NCI-H748 treated with DMSO at 0.1 percent for 48 hours (cell line): Measurements from ENCODE around the gene NISCH.
"Not testable (repeated sequence)": the region's sequence is repeated elsewhere in the genome, so short reads cannot be mapped to it uniquely, and the experiment has no call there.

Experiments
- DNase-seq: peaks from one replicate; lab custom pipeline; 2025; lab: John Stamatoyannopoulos, UW

Gene NISCH

DNA sequence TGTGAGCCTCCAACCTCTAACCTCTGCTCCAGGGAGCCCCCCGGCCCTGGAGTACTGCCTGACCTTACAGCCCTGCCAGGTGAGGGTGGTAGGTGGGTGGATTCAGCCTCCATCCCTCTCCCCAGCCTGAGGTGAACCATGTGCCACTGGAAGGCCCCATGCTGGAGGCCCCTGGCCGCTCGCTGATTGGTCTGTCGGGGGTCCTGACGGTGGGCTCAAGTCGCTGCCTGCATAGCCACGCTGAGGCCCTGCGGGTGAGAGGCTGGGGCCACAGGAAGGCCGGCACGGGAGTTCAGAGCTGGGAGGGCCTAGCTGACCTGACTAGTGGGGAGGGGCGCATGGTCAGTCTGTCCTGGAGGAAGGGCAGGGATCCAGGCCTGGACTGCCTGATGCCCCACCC is 59.2 kb downstream of the NISCH start:
- DNase-seq = no peak

DNA sequence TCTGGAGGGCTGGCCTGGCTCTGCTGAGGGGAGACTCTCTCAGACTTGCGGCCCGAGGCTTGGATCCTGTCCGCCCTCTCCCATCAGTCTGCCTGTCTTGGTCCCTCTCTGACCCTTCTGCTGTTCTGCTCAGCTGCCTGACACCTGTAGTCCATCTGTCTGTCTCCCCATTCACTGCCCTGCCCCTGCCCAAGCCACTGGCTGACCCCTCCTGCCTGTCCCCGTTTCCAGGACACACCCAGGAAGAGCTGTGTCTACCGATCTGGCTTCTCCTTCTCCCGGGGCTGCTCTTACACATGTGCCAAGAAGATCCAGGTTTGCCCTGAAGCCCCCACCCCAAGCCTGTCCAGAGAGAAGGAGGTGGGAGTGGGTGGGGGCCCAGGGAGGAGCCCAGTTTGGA is 59.8 kb downstream of the NISCH start:
- no peak for DNase-seq

DNA sequence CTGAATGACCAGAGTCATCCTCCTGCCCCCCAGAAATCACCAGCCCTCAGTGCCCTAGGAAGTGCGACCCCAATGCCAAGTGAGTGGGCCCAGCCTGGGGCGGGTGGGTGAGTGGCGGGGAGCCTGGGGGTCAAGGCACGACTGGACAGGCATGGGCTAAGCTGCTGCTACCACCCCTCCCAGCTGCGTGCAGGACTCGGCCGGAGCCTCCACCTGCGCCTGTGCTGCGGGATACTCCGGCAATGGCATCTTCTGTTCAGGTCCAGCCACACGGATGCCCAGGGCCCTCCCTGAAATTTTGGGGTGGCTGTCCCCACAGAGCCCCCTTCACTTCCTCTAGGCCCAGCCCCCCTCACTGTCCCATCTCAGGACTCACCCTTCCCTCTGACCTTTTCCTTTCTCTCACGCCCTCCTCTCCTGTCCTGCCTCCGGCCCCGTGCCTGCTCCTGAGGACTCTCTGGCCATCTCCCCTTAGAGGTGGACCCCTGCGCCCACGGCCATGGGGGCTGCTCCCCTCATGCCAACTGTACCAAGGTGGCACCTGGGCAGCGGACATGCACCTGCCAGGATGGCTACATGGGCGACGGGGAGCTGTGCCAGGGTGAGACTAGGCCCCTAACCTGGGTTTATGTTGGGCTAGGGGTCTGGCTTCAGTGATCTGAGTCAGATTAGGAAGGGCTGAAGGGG is 61.2 kb downstream of the NISCH start:
- no peak for DNase-seq

DNA sequence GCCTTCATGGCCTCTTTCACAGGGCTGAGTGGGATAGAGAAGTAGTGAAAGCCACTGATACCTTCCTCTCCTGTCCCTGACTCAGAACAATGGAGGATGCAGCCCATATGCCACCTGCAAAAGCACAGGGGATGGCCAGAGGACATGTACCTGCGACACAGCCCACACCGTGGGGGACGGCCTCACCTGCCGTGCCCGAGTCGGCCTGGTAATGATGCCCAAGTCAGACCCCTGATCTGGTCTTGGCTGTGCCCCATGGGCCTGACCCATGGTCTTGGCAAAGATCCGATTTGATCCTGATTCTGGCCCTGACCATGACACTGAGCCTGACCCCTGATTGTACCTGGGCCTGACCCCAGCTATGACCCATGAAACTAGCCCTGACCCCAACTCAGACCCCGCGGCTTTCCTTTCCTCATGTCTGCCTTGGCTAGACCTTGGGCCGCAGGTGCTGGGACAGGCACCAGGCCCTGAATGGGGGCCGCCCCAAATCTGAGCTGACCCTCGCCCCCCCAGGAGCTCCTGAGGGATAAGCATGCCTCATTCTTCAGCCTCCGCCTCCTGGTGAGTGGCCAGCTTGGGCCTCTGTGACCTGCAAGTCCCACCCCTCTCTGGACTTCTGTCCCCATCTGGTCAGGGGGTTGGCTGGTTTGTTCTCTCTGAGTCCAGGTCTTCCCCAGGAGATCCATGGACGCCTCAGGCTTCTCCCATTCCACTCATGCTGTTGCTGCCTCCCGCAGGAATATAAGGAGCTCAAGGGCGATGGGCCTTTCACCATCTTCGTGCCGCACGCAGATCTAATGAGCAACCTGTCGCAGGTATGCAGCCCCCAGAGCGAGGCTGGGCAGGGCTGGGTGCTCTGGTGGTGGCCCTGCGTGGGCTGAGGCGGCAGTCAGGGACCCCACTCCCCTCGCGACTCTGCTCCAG is 62.7 kb downstream of the NISCH start:
- DNase-seq = no peak

DNA sequence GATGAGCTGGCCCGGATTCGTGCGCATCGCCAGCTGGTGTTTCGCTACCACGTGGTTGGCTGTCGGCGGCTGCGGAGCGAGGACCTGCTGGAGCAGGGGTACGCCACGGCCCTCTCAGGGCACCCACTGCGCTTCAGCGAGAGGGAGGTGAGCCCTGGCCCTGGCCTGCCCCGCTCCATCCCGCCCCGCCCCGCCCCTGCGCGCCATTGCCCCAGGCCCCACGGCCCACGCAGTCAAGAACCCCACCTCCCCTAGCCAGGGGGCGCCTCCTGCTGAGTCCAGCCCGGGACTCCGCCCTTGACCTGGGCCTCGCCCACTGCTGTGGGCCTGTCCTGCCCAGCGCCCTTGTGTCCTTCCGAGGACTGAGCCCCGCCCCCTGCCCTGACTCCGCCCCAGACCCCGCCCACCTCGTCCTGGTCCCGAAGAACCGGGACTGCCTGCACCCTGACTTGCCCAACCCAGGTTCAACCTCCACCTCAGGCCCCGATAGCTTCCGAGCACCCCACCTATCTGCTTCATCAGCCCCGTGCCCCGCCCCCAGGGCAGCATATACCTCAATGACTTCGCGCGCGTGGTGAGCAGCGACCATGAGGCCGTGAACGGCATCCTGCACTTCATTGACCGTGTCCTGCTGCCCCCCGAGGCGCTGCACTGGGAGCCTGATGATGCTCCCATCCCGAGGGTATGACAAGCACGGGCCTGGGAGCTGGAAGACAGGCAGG is 63.5 kb downstream of the NISCH start:
- DNase-seq = no peak

DNA sequence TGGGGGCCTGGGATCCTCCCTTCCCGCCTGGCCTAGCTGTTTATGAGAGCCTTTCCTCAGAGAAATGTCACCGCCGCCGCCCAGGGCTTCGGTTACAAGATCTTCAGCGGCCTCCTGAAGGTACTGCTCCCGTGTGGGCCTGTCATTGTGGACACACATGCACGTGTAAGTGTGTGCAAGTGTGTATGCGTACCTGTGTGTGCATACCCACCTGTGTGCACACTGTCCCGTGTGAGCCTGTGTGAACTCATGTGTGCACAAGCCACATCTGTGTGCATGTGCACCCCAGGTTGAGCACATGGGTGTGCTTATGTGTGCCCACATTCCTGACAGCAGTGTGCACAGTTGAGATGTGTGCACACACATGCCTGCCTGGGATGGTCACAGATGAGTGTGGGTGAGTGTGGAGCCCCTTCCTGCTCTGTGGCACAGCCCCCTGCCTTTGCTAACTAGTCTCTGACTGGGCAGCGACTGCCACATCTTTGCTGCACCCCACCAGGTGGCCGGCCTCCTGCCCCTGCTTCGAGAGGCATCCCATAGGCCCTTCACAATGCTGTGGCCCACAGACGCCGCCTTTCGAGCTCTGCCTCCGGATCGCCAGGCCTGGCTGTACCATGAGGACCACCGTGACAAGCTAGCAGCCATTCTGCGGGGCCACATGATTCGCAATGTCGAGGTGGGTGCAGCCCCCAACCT is 64.2 kb downstream of the NISCH start:
- DNase-seq = no peak

DNA sequence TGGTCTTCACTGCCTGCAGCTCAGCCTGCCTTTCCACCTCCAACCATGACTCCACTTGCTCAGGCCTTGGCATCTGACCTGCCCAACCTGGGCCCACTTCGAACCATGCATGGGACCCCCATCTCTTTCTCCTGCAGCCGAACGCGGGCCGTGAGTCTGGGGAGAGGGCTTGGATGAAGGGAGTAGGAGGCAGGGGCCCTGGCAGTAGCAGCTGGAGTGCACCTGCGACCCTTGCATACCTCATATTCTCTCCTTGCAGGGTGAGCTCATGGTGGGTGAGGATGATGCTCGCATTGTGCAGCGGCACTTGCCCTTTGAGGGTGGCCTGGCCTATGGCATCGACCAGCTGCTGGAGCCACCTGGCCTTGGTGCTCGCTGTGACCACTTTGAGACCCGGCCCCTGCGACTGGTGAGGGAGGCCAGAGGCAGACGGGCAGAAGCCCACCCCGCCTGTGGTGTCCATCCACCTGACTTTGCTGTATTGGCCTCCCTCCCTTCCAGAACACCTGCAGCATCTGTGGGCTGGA is 64.8 kb downstream of the NISCH start:
- DNase-seq = no peak

DNA sequence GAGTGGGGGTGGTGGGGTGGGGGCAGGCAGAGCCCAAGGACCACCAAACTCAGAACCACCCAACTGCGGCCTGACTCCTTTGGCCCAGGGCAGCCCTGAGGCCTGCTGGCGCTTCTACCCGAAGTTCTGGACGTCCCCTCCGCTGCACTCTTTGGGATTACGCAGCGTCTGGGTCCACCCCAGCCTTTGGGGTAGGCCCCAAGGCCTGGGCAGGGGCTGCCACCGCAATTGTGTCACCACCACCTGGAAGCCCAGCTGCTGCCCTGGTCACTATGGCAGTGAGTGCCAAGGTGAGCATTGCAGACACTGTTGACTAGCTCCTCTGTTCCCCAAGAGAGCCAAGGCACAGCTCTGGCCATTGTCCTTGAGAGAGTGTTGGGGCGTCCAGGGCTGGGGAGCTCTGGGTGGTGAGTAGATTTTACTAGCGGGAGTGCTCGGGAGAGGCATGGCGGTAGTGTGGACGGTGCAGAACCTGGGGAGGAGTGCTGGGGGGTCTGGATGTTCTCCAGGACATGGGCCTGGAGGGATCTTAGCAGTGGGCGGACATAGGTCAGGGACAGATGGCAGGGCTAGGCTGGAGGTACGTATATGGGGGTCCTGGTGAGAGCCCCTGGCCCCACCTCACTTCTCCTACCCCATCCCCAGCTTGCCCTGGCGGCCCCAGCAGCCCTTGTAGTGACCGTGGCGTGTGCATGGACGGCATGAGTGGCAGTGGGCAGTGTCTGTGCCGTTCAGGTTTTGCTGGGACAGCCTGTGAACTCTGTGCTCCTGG is 65.5 kb downstream of the NISCH start:
- DNase-seq = no peak

DNA sequence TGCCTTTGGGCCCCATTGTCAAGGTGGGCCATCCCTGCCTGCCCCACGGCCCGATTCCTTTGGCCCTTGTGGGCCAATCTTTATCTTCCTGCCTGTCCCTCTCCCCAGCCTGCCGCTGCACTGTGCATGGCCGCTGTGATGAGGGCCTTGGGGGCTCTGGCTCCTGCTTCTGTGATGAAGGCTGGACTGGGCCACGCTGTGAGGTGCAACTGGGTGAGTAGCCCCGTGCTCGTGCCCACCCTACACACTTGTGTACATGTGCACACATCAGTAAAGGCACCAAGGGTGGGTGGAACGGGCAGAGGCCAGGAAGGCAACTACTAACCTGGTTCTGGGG is 66.1 kb downstream of the NISCH start:
- DNase-seq = no peak

DNA sequence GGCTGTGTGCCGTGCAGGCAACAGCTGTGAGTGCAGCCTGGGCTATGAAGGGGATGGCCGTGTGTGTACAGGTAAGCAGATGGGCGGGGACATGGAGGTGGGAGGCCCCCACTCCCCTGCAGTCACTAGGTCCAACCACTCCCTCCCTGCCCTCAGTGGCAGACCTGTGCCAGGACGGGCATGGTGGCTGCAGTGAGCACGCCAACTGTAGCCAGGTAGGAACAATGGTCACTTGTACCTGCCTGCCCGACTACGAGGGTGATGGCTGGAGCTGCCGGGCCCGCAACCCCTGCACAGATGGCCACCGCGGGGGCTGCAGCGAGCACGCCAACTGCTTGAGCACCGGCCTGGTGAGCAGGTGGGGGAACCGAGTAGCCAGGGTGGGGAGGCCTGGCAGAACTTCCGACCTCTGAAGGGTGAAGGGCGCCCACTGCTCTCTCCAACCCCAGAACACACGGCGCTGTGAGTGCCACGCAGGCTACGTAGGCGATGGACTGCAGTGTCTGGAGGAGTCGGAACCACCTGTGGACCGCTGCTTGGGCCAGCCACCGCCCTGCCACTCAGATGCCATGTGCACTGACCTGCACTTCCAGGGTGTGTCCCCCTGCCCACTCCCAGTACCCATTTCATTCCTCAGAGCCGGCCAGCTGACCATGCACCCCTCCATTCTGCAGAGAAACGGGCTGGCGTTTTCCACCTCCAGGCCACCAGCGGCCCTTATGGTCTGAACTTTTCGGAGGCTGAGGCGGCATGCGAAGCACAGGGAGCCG is 66.7 kb downstream of the NISCH start:
- DNase-seq = no peak

DNA sequence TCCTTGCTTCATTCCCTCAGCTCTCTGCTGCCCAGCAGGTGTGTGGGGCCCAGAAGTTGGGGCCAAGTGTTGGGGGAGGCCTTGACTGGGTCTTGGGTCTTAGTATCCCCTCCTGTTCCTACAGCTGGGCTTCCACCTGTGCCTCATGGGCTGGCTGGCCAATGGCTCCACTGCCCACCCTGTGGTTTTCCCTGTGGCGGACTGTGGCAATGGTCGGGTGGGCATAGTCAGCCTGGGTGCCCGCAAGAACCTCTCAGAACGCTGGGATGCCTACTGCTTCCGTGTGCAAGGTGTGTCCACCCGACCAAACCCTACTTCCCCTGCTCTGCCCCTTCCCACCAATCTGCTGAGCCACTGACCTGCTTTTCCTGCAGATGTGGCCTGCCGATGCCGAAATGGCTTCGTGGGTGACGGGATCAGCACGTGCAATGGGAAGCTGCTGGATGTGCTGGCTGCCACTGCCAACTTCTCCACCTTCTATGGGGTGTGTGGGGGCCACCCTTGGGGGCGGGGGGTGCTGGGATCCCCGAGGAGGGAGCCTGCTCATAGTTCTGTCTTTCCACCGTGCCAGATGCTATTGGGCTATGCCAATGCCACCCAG is 67.3 kb downstream of the NISCH start:
- no peak for DNase-seq

DNA sequence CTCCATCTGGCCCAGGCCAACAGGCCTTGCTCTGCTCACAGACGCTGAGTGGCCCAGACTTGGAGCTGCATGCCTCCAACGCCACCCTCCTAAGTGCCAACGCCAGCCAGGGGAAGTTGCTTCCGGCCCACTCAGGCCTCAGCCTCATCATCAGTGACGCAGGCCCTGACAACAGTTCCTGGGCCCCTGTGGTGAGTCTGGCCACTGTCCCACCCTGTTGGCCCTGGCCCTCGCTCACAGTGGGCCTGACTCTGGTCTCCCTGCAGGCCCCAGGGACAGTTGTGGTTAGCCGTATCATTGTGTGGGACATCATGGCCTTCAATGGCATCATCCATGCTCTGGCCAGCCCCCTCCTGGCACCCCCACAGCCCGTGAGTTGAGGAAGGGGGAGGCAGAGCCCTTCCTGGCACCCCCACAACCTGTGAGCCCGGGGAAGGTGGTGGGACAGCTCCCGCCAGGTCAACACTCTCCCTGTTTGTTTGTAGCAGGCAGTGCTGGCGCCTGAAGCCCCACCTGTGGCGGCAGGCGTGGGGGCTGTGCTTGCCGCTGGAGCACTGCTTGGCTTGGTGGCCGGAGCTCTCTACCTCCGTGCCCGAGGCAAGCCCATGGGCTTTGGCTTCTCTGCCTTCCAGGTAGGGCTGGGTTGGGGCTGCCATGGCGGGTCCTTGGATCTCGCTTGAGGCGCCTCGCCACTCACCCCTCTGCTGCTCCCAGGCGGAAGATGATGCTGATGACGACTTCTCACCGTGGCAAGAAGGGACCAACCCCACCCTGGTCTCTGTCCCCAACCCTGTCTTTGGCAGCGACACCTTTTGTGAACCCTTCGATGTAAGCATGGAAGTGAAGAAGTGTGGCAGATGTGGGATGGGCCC is 68.2 kb downstream of the NISCH start:
- DNase-seq = no peak

DNA sequence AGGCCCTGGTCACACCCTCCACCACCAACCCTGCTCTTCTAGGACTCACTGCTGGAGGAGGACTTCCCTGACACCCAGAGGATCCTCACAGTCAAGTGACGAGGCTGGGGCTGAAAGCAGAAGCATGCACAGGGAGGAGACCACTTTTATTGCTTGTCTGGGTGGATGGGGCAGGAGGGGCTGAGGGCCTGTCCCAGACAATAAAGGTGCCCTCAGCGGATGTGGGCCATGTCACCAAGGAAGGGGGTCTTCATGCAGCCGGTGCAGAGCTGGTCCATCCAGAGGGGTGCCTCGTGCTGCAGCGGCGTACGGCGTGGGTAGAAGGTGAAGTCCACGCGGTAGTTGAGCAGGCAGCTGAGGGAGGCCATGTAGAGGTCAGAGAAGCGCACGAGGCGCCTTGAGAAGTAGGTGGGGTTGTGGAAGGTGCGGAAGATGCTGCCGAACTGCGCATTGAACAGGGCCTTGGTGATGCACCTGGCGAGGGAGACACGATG is 68.9 kb downstream of the NISCH start:
- DNase-seq = no peak

DNA sequence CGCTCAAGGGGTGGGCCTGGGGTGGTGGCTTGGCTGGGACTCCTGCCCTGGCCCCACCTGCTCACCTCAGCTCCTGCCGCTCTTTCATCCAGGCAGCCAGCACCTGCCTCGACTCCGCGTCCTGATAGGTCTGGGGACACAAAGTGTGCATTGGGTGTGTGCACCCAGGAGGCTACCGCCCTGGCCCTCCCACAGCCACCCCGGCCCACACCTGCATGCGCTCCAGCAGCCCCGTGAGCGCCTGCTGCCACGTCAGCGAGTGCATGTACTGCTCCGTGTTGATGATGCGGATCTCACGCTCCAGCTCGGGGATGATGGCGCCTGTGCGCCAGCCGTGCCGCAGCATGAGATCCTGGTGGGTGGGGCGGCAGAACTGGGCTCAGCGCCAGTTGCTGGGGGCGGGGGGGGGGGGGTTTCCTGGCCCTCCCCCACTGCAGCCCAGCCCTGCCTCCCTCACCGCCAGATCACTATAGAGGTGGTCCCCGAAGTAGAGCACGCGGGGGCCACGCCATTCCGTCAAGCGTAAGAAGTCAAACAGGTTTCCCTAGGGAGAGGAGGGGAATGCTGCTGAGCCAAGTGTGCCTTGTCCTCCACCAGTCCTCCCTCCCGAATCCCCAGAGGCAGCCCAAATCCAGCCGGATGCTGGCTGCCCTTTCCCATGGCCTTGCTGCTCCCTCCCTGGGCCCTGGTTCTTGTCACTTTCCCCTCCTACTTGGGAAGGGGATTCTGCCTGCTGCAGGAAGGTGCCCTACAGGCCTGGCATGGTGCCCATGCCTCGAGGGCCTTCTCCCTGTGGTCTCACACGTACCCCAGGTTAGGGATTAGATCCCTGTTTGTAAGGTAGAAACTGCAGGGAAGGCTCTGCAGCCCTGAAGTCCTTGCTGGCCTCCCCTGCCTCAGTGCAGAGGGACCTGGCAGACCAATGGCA is 69.6 kb downstream of the NISCH start:
- DNase-seq = no peak

DNA sequence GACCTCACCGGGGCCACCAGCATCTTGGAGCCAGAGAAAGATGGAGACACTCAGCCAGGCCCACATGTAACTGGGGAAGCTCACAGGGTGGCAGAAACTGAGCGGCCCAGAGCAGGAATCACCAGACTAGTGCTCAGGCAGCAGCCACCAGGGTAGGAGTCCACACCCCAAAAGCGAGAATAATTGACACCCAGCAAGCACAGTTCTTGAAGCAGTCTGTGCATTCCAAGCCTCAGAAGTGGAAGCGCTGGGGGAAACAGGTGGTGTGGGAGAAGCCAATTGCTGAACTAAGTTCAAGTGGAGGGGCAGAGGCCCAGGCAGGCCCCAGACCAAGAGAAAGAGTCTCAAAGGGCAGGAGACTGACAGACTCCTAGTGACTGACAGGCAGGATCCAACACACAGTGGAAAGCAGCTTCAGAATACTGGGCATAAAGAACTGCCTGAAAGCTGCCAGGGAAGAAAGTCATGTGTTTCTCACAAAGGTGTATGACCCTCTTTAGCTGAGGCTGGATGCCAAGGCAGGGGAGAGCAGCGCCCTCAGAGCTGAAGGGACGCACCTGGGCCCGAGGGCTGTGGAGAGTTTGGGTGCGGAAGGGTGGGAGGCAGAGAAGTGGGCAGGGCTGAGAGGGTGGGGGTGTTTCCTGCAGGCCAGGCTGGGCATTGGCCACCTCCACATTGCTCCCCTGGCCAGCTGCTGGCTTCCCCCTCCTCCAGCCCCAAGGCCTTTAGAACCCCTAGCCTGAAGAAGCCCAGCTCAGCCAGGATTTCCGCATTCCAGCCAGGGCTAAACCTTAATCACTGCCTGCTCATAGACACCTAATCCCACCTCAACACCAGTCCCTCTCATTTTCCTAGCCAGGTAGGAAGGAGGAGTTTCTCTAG is 70.5 kb downstream of the NISCH start:
- no peak for DNase-seq

DNA sequence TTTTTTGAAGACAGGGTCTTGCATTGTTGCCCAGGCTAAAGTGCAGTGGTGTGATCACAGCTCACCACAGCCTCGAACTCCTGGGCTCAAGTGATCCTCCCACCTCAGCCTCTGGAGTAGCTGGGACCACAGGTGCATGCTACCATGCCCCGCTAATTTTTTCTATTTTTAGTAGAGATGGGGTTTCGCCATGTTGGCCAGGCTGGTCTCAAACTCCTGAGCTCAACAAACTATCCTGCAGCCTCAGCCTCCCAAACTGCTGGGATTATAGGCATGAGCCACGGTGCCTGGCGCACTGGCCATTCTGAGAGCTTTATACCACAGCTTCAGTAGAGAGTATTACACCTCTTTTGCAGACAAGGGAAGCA is 71.3 kb downstream of the NISCH start:
- DNase-seq = not testable (repeated sequence)
